Occipital lobe (tissue), 2 donors: ENCODE data around the gene PATJ. TPM values are rescaled to one million over a fixed set of nuclear protein-coding genes. Genes with fewer than 3 reads are reported as not detected.
"Not testable (repeated sequence)": the region's sequence is repeated elsewhere in the genome, so short reads cannot be mapped to it uniquely, and the experiment has no call there.

Experiments used
- DNase-seq: peaks from one replicate; lab custom pipeline; 2025; lab: John Stamatoyannopoulos, UW
- total RNA-seq: library from RNA; depleted of rRNA; stranded (reverse); fragments of >200 nt; gene quantifications from one replicate; pipeline ENCODE4 v1.2.3, GENCODE V29; 2014

PATJ gene
- total RNA-seq, 1 donor from 2014 or later = 19.2 TPM

- no peak for DNase-seq
Observed at GRCh38 chr1:62161711-62162110, 419.4 kb downstream of the PATJ start.

GRCh38 chr1:62170380-62170779 lies 428.1 kb downstream of the PATJ start:
- not testable (repeated sequence) for DNase-seq

- DNase-seq = peak; percentile 2
Observed at GRCh38 chr1:62175568-62176179, 433.4 kb downstream of the PATJ start.

GRCh38 chr1:62176597-62177312 lies 434.5 kb downstream of the PATJ start:
- DNase-seq = no peak

GRCh38 chr1:62177621-62178020 lies 435.3 kb downstream of the PATJ start:
- DNase-seq = no peak

GRCh38 chr1:62178372-62178771 lies 436.1 kb downstream of the PATJ start:
- no peak for DNase-seq

- DNase-seq = not testable (repeated sequence)
Observed at GRCh38 chr1:62180054-62180453, 437.8 kb downstream of the PATJ start.

GRCh38 chr1:62180639-62181038 lies 438.4 kb downstream of the PATJ start:
- no peak for DNase-seq

- no peak for DNase-seq
Observed at GRCh38 chr1:62181532-62181931, 439.3 kb downstream of the PATJ start.

GRCh38 chr1:62182157-62182556 lies 439.9 kb downstream of the PATJ start:
- DNase-seq = not testable (repeated sequence)

- not testable (repeated sequence) for DNase-seq
Observed at GRCh38 chr1:62183164-62184020, 441.1 kb downstream of the PATJ start.

- DNase-seq = no peak
Observed at GRCh38 chr1:62184336-62184735, 442.1 kb downstream of the PATJ start.

- DNase-seq = not testable (repeated sequence)
Observed at GRCh38 chr1:62185233-62185632, 443.0 kb downstream of the PATJ start.

- no peak for DNase-seq
Observed at GRCh38 chr1:62185677-62186076, 443.4 kb downstream of the PATJ start.

GRCh38 chr1:62187548-62187947 lies 445.3 kb downstream of the PATJ start:
- no peak for DNase-seq

GRCh38 chr1:62188111-62188510 lies 445.8 kb downstream of the PATJ start:
- DNase-seq = no peak

- DNase-seq = no peak
Observed at GRCh38 chr1:62194651-62195544, 452.6 kb downstream of the PATJ start, which contains the start of gene L1TD1. Gene L1TD1 (plus strand): TSS chr1:62194849. CDS start chr1:62206629, 11,780 bp downstream.

GRCh38 chr1:62196086-62196690 lies 453.9 kb downstream of the PATJ start:
- no peak for DNase-seq

GRCh38 chr1:62198069-62198780 lies 455.9 kb downstream of the PATJ start:
- DNase-seq = no peak

- no peak for DNase-seq
Observed at GRCh38 chr1:62198781-62199125, 456.5 kb downstream of the PATJ start.
